CD4-positive, alpha-beta T cell treated with Interleukin-4 for 1 hour (primary cell): ENCODE data around the gene AATK.
A peak's percentile ranks its signal among the peaks of the same experiment; 100 is the strongest.
"Not testable (repeated sequence)": the region's sequence is repeated elsewhere in the genome, so short reads cannot be mapped to it uniquely, and the experiment has no call there.

Experiments
- DNase-seq, 2 donors: peaks; one replicate each; pipeline ENCODE4 v3.0.0-alpha.2; 2020 to 2022

The AATK gene

GRCh38 chr17:81086789-81087551, 79.1 kb downstream of the AATK start:
- peak in 1 of 2 donors; percentile 16 for DNase-seq

- DNase-seq, result no peak
Measured at GRCh38 chr17:81085420-81085911, 80.6 kb downstream of the AATK start.

- DNase-seq, result no peak
Measured at GRCh38 chr17:81084680-81085419, 81.2 kb downstream of the AATK start.

- DNase-seq, result no peak
Measured at GRCh38 chr17:81083125-81083765, 82.8 kb downstream of the AATK start.

GRCh38 chr17:81082177-81083073, 83.6 kb downstream of the AATK start:
- DNase-seq, result no peak

- DNase-seq, result no peak
Measured at GRCh38 chr17:81081222-81082176, 84.5 kb downstream of the AATK start.

GRCh38 chr17:81080019-81080418, 86.0 kb downstream of the AATK start:
- no peak for DNase-seq

- not testable (repeated sequence) for DNase-seq
Measured at GRCh38 chr17:81078026-81078913, 87.8 kb downstream of the AATK start.

GRCh38 chr17:81076141-81076679, 89.8 kb downstream of the AATK start:
- no peak for DNase-seq

- DNase-seq, result no peak
Measured at GRCh38 chr17:81075307-81075706, 90.7 kb downstream of the AATK start.

- DNase-seq, result no peak
Measured at GRCh38 chr17:81074875-81075274, 91.1 kb downstream of the AATK start.

- DNase-seq, result no peak
Measured at GRCh38 chr17:81073967-81074839, 91.8 kb downstream of the AATK start.

GRCh38 chr17:81071761-81072741, 94.0 kb downstream of the AATK start:
- no peak for DNase-seq

GRCh38 chr17:81070541-81071246, 95.3 kb downstream of the AATK start:
- no peak for DNase-seq

GRCh38 chr17:81069135-81069645, 96.8 kb downstream of the AATK start:
- no peak for DNase-seq

GRCh38 chr17:81068411-81069134, 97.4 kb downstream of the AATK start:
- DNase-seq, result no peak
